SK-N-SH (cell line): Measurements from ENCODE around the gene MBD3L4. TPM values are rescaled to one million over a fixed set of nuclear protein-coding genes. Genes with fewer than 3 reads are reported as not detected.
A peak's percentile ranks its signal among the peaks of the same experiment; 100 is the strongest.

Experiments used
- CTCF ChIA-PET: fragments of 300-600, 350-600 bp; formaldehyde crosslinking; extraction: SDS; loops from one replicate; lab custom pipeline; 2021; lab: Yijun Ruan, JAX
- POLR2A ChIA-PET: fragments of 350-600 bp; sonication (Branson Sonifier 250); formaldehyde crosslinking; extraction: SDS; loops from one replicate; lab custom pipeline; 2020; ENCODE audit warnings: antibody characterized with exemption, inconsistent platforms; lab: Yijun Ruan, JAX
- DNase-seq: peaks from one replicate; pipeline ENCODE4 v3.0.0; 2012
- H2AFZ ChIP-seq: fragments of 200-600 bp; sonication (generic); 2 replicates; pipeline ENCODE4 v1.8.1; 2016; ENCODE audit warnings: antibody characterized with exemption, mild to moderate bottlenecking, low read depth
- H3F3A ChIP-seq: fragments of 200-600 bp; sonication (generic); replicated peaks from 2 replicates; pipeline ENCODE3; 2016; ENCODE audit warnings: antibody characterized with exemption, mild to moderate bottlenecking; ENCODE audit not compliant: insufficient read depth
- H3K27ac ChIP-seq, 2 experiments: fragments of 200-500 bp in 1 of 2; fragments of 200-600 bp in 1 of 2; sonication (Bioruptor generic) in 1 of 2; sonication (generic), shearing (Covaris generic) in 1 of 2; 2 replicates each; pipeline versions ENCODE4 v1.5.1 to v1.6.1; 2014 to 2016; ENCODE audit warnings: low read depth in 2 of 2, inconsistent platforms in 1 of 2, low read length in 1 of 2, mild to moderate bottlenecking in 1 of 2, mixed read lengths in 1 of 2
- H3K27me3 ChIP-seq: fragments of 200-600 bp; sonication (generic), shearing (Covaris generic); 2 replicates; pipeline ENCODE4 v1.6.1; 2016; ENCODE audit warnings: mixed run types; ENCODE audit not compliant: insufficient read depth
- H3K36me3 ChIP-seq, 2 experiments: fragments of 200-500 bp in 1 of 2; fragments of 200-600 bp in 1 of 2; sonication (Bioruptor generic) in 1 of 2; sonication (generic) in 1 of 2; replicated peaks in 1 of 2; 2 replicates each; pipeline versions ENCODE3 to v1.5.1; 2014 to 2016; ENCODE audit warnings: low read length in 1 of 2, mild to moderate bottlenecking in 1 of 2; ENCODE audit not compliant: insufficient read depth in 2 of 2, control insufficient read depth in 1 of 2
- H3K4me1 ChIP-seq, 2 experiments: fragments of 200-500 bp in 1 of 2; fragments of 200-600 bp in 1 of 2; sonication (Bioruptor generic) in 1 of 2; sonication (generic), shearing (Covaris generic) in 1 of 2; 2 replicates each; pipeline versions ENCODE4 v1.5.1 to v1.6.1; 2014 to 2016; ENCODE audit warnings: low read depth in 1 of 2, low read length in 1 of 2, mixed run types in 1 of 2; ENCODE audit not compliant: insufficient read depth in 2 of 2, control insufficient read depth in 1 of 2
- H3K4me2 ChIP-seq: fragments of 200-600 bp; sonication (generic), shearing (Covaris generic); 2 replicates; pipeline ENCODE4 v1.6.1; 2017; ENCODE audit warnings: mixed run types
- H3K4me3 ChIP-seq, 2 experiments: fragments of 200-500 bp in 1 of 2; fragments of 200-600 bp in 1 of 2; sonication (Bioruptor generic) in 1 of 2; sonication (generic), shearing (Covaris generic) in 1 of 2; 2 replicates each; pipeline versions ENCODE4 v1.5.1 to v1.8.1; 2014 to 2016; ENCODE audit warnings: low read depth in 2 of 2, inconsistent platforms in 1 of 2, low read length in 1 of 2, mild to moderate bottlenecking in 1 of 2, mixed read lengths in 1 of 2, moderate library complexity in 1 of 2
- H3K79me2 ChIP-seq: fragments of 200-600 bp; sonication (generic); 2 replicates; pipeline ENCODE4 v1.8.1; 2017; ENCODE audit warnings: mild to moderate bottlenecking; ENCODE audit not compliant: insufficient read depth
- H3K9ac ChIP-seq: fragments of 200-600 bp; sonication (generic); 2 replicates; pipeline ENCODE4 v1.6.1; 2017; ENCODE audit warnings: mixed run types
- H3K9me2 ChIP-seq: fragments of 200-600 bp; sonication (generic); 2 replicates; pipeline ENCODE4 v1.6.1; 2017; ENCODE audit warnings: mixed run types
- H3K9me3 ChIP-seq: fragments of 200-600 bp; sonication (generic); 2 replicates; pipeline ENCODE4 v1.6.1; 2017; ENCODE audit warnings: mixed run types, mild to moderate bottlenecking, moderate library complexity
- H4K20me1 ChIP-seq: fragments of 200-600 bp; sonication (generic); 2 replicates; pipeline ENCODE4 v1.6.1; 2017; ENCODE audit warnings: mild to moderate bottlenecking, mixed run types; ENCODE audit not compliant: insufficient read depth
- CHD2 ChIP-seq: fragments of 150-350 bp; IDR thresholded peaks from 2 replicates; pipeline ENCODE4 v1.6.1; 2018; ENCODE audit warnings: low read length; ENCODE audit not compliant: partially characterized antibody
- ELF1 ChIP-seq: IDR thresholded peaks from 2 replicates; pipeline ENCODE4 v1.4.0; 2012
- FOXJ3 ChIP-seq: sonication (generic); formaldehyde crosslinking; IDR thresholded peaks from 2 replicates; pipeline ENCODE4 v1.5.1; 2020; ENCODE audit warnings: mild to moderate bottlenecking, missing genetic modification reagents
- FOXM1 ChIP-seq: IDR thresholded peaks from 2 replicates; pipeline ENCODE4 v1.4.0; 2012; ENCODE audit warnings: low read depth, mild to moderate bottlenecking
- JUND ChIP-seq: IDR thresholded peaks from 2 replicates; pipeline ENCODE4 v1.4.0; 2012
- MEF2A ChIP-seq: IDR thresholded peaks from 2 replicates; pipeline ENCODE4 v1.4.0; 2012; ENCODE audit warnings: low read depth, borderline replicate concordance
- NFIC ChIP-seq: IDR thresholded peaks from 2 replicates; pipeline ENCODE4 v1.4.0; 2012; ENCODE audit warnings: borderline replicate concordance
- NRF1 ChIP-seq: IDR thresholded peaks from 2 replicates; pipeline ENCODE4 v1.6.1; 2012; ENCODE audit warnings: low read depth, mild to moderate bottlenecking, low read length
- TAF1 ChIP-seq: IDR thresholded peaks from 2 replicates; pipeline ENCODE4 v1.6.1; 2012; ENCODE audit warnings: low read depth, mild to moderate bottlenecking, low read length, moderate library complexity, borderline replicate concordance
- TEAD4 ChIP-seq: IDR thresholded peaks from 2 replicates; pipeline ENCODE4 v1.4.0; 2012; ENCODE audit warnings: mild to moderate bottlenecking, borderline replicate concordance; ENCODE audit not compliant: insufficient read depth
- USF1 ChIP-seq: IDR thresholded peaks from 2 replicates; pipeline ENCODE4 v1.4.0; 2012; ENCODE audit warnings: low read depth, borderline replicate concordance
- WGBS: methylation state at CpG from one replicate; pipeline ENCODE4 v1.1.6; 2017; ENCODE audit warnings: low lambda C conversion rate; 5-methylcytosine and 5-hydroxymethylcytosine counted together
- polyA plus RNA-seq, 3 experiments: library from polyadenylated mRNA; depleted of rRNA; stranded (reverse); fragments of >200 nt; gene quantifications; 2 replicates each; pipeline ENCODE4 v1.2.3, GENCODE V29; 2012

Gene MBD3L4
- polyA plus RNA-seq, 1 of the 3 experiments (the other 2 are of a cell fraction) = not detected

- Histone ChIP-seq H3K9me3 (no peaks in the 10 kb centered on the region), H3K4me3 (no peak overlapping the region), H3K79me2 (no peaks in the 10 kb centered on the region), H3F3A (no peaks in the 10 kb centered on the region), H2AFZ (no peak overlapping the region), H4K20me1 (no peaks in the 10 kb centered on the region), H3K27me3 (peaks cover 22% of the 10 kb centered on the region; the same call in 1 of the 2 replicates), H3K9me2 (no peaks in the 10 kb centered on the region), H3K9ac (no peak overlapping the region), H3K27ac (no peak overlapping the region), H3K4me1 (no peaks in the 10 kb centered on the region), H3K4me2 (no peak overlapping the region), H3K36me3 (no peaks in the 10 kb centered on the region)
- TF ChIP-seq TAF1 = no peak
- TF ChIP-seq FOXM1 = no peak
- TF ChIP-seq USF1 = peak; percentile 27; the same call in 1 of the 2 replicates
- ChIA-PET CTCF (no interaction called here), POLR2A (no interaction called here)
- 16% methylated on average over 11 of the region's 12 CpGs for WGBS
- DNase-seq = no peak
Observed at GRCh38 chr19:7010722-7011593, 29.0 kb downstream of the MBD3L4 start.

GRCh38 chr19:7007859-7008258 is 32.1 kb downstream of the MBD3L4 start:
- H3K9ac ChIP-seq = no peak overlapping the region
- no peak for TF ChIP-seq NFIC
- no peak for TF ChIP-seq NRF1
- no peak for TF ChIP-seq MEF2A
- no peak for TF ChIP-seq JUND
- TF ChIP-seq USF1 = no peak
- no peak for TF ChIP-seq FOXJ3 (CRISPR knock-in tag)
- TF ChIP-seq CHD2 = no peak
- no peak for TF ChIP-seq TEAD4
- no peak for TF ChIP-seq ELF1
- TF ChIP-seq, all 33 proteins: peak for 0
- H2AFZ ChIP-seq = no peak overlapping the region
- no peaks in the 10 kb centered on the region for H3F3A ChIP-seq
- no peaks in the 10 kb centered on the region for H3K4me1 ChIP-seq
- H3K79me2 ChIP-seq = no peaks in the 10 kb centered on the region
- no peak for DNase-seq
- CTCF ChIA-PET = no interaction called here
- H3K27me3 ChIP-seq = peaks cover 22% of the 10 kb centered on the region; the same call in 1 of the 2 replicates
- H3K27ac ChIP-seq = no peak overlapping the region
- H3K4me3 ChIP-seq = no peak overlapping the region
- no peaks in the 10 kb centered on the region for H3K9me3 ChIP-seq
- H4K20me1 ChIP-seq = no peaks in the 10 kb centered on the region
- under 1% methylated on average over 4 of the region's 4 CpGs for WGBS
- no peak overlapping the region for H3K4me2 ChIP-seq
- POLR2A ChIA-PET = no interaction called here
- no peaks in the 10 kb centered on the region for H3K36me3 ChIP-seq
- no peaks in the 10 kb centered on the region for H3K9me2 ChIP-seq
